Measurements from ENCODE around the gene P2RX3.

The P2RX3 gene

GRCh38 chr11:57370941-57371340 is 32.8 kb downstream of the P2RX3 start:
- H3K27ac ChIP-seq = no peak overlapping the region
- TF ChIP-seq CTCF (conservative IDR thresholded peaks at IDR 0.05) (no peak), ZFX (IDR thresholded peaks at IDR 0.05) (no peak)

- TF ChIP-seq ZFX (IDR thresholded peaks at IDR 0.05) = no peak
- TF ChIP-seq CTCF (conservative IDR thresholded peaks at IDR 0.05) = no peak
- no peak overlapping the region for H3K27ac ChIP-seq
Measured at GRCh38 chr11:57373146-57373545, 35.0 kb downstream of the P2RX3 start.

GRCh38 chr11:57374966-57375365 is 36.8 kb downstream of the P2RX3 start:
- no peak overlapping the region for H3K27ac ChIP-seq
- TF ChIP-seq CTCF (conservative IDR thresholded peaks at IDR 0.05) (no peak), ZFX (IDR thresholded peaks at IDR 0.05) (no peak)

GRCh38 chr11:57375490-57375889 is 37.3 kb downstream of the P2RX3 start:
- H3K27ac ChIP-seq = no peak overlapping the region
- TF ChIP-seq CTCF (conservative IDR thresholded peaks at IDR 0.05) (no peak), ZFX (IDR thresholded peaks at IDR 0.05) (no peak)

- no peak overlapping the region for H3K27ac ChIP-seq
- TF ChIP-seq CTCF (conservative IDR thresholded peaks at IDR 0.05) = no peak
- TF ChIP-seq ZFX (IDR thresholded peaks at IDR 0.05) = no peak
Measured at GRCh38 chr11:57376095-57377090, 38.2 kb downstream of the P2RX3 start.

GRCh38 chr11:57377107-57377506 is 39.0 kb downstream of the P2RX3 start:
- TF ChIP-seq CTCF (conservative IDR thresholded peaks at IDR 0.05) = no peak
- TF ChIP-seq ZFX (IDR thresholded peaks at IDR 0.05) = no peak
- H3K27ac ChIP-seq = no peak overlapping the region

GRCh38 chr11:57378186-57378585 is 40.0 kb downstream of the P2RX3 start:
- no peak overlapping the region for H3K27ac ChIP-seq
- TF ChIP-seq CTCF (conservative IDR thresholded peaks at IDR 0.05) (no peak), ZFX (IDR thresholded peaks at IDR 0.05) (no peak)

Measured in C4-2B (cell line).